Measurements from ENCODE around the gene CADM2.

GRCh38 chr3:85004147-85004546 lies 45.4 kb downstream of the CADM2 start:
- TF ChIP-seq CTCF (IDR thresholded peaks at IDR 0.05; ENCODE audit: low read depth, low read length, poor library complexity, severe bottlenecking) (no peak), EZH2phosphoT487 (IDR thresholded peaks at IDR 0.05; ENCODE audit: borderline replicate concordance, low read length) (no peak)

Measured in DOHH2 (cell line).